Neural cell (in vitro differentiated cells): Measurements from ENCODE around the gene TLE4. TPM values are rescaled to one million over a fixed set of nuclear protein-coding genes. Genes with fewer than 3 reads are reported as not detected.

ENCODE experiments used
- H2AFZ ChIP-seq: fragments of 200-600, 300-800 bp; sonication (generic), shearing (Covaris generic); 2 replicates; pipeline ENCODE4 v1.6.0; 2014; ENCODE audit warnings: low read depth, mild to moderate bottlenecking, antibody characterized with exemption, low read length, moderate library complexity
- H3F3A ChIP-seq: fragments of 200-600 bp; shearing (Covaris generic); 2 replicates; pipeline ENCODE4 v1.6.1; 2016; ENCODE audit warnings: mild to moderate bottlenecking, moderate library complexity, mixed read lengths, antibody characterized with exemption, low read length; ENCODE audit not compliant: insufficient read depth, poor library complexity, severe bottlenecking
- H3K27ac ChIP-seq: fragments of 200-600, 300-800 bp; sonication (generic), shearing (Covaris generic); 2 replicates; pipeline ENCODE4 v1.5.1; 2014; ENCODE audit warnings: mild to moderate bottlenecking, low read length, moderate library complexity
- H3K27me3 ChIP-seq: fragments of 300-800, 200-600 bp; sonication (generic), shearing (Covaris generic); 2 replicates; pipeline ENCODE4 v1.6.0; 2014; ENCODE audit warnings: mild to moderate bottlenecking, low read depth, low read length, moderate library complexity; ENCODE audit not compliant: insufficient read depth
- H3K36me3 ChIP-seq: fragments of 300-800, 200-600 bp; sonication (generic), shearing (Covaris generic); 2 replicates; pipeline ENCODE4 v1.5.1; 2014; ENCODE audit warnings: mild to moderate bottlenecking, antibody characterized with exemption, low read length, moderate library complexity; ENCODE audit not compliant: insufficient read depth
- H3K4me2 ChIP-seq: fragments of 300-800, 200-600 bp; sonication (generic), shearing (Covaris generic); 2 replicates; pipeline ENCODE4 v1.6.0; 2014; ENCODE audit warnings: mild to moderate bottlenecking, low read length
- H3K4me3 ChIP-seq: fragments of 300-800, 200-600 bp; sonication (generic), shearing (Covaris generic); 2 replicates; pipeline ENCODE4 v1.5.1; 2014; ENCODE audit warnings: mild to moderate bottlenecking, low read length, moderate library complexity
- H3K79me2 ChIP-seq: fragments of 200-600 bp; shearing (Covaris generic); replicated peaks from 2 replicates; pipeline ENCODE4 v1.6.0; 2014; ENCODE audit warnings: mild to moderate bottlenecking, low read length, moderate library complexity; ENCODE audit not compliant: insufficient read depth
- H3K9ac ChIP-seq: fragments of 300-800, 200-600 bp; sonication (generic), shearing (Covaris generic); 2 replicates; pipeline ENCODE4 v1.6.1; 2016; ENCODE audit warnings: mild to moderate bottlenecking, low read length, mixed read lengths
- H3K9me2 ChIP-seq: fragments of 200-600 bp; shearing (Covaris generic); 2 replicates; pipeline ENCODE4 v1.6.1; 2016; ENCODE audit warnings: mild to moderate bottlenecking, low read length, mixed read lengths; ENCODE audit not compliant: insufficient read depth
- H3K9me3 ChIP-seq: fragments of 200-600, 300-800 bp; sonication (generic), shearing (Covaris generic); 2 replicates; pipeline ENCODE4 v1.6.1; 2016; ENCODE audit warnings: mild to moderate bottlenecking, mixed run types, low read length, moderate library complexity, mixed read lengths
- H4K20me1 ChIP-seq: fragments of 200-600 bp; shearing (Covaris generic); 2 replicates; pipeline ENCODE4 v1.6.1; 2016; ENCODE audit warnings: mild to moderate bottlenecking, mixed run types; ENCODE audit not compliant: insufficient read depth
- CTCF ChIP-seq: fragments of 450-650 bp; IDR thresholded peaks from 2 replicates; pipeline ENCODE4 v1.5.1; 2014; ENCODE audit warnings: antibody characterized with exemption, mild to moderate bottlenecking, moderate library complexity; ENCODE audit not compliant: poor library complexity, severe bottlenecking
- EP300 ChIP-seq: fragments of 450-650 bp; conservative IDR thresholded peaks from 2 replicates; pipeline ENCODE4 v1.6.1; 2014; ENCODE audit warnings: antibody characterized with exemption, mild to moderate bottlenecking, moderate library complexity; ENCODE audit not compliant: poor library complexity, severe bottlenecking
- EZH2 ChIP-seq: fragments of 200-600, 300-800 bp; shearing (Covaris generic), sonication (generic); IDR thresholded peaks from 2 replicates; pipeline ENCODE4 v1.6.1; 2014; ENCODE audit warnings: antibody characterized with exemption, low read length, borderline replicate concordance, mild to moderate bottlenecking; ENCODE audit not compliant: insufficient read depth, poor library complexity, severe bottlenecking
- MXI1 ChIP-seq: fragments of 450-650 bp; conservative IDR thresholded peaks from 2 replicates; pipeline ENCODE4 v1.6.1; 2014; ENCODE audit warnings: antibody characterized with exemption, mild to moderate bottlenecking; ENCODE audit not compliant: poor library complexity, severe bottlenecking
- POLR2AphosphoS5 ChIP-seq: IDR thresholded peaks from 2 replicates; pipeline ENCODE4 v1.6.1; 2012
- RAD21 ChIP-seq: fragments of 450-650 bp; conservative IDR thresholded peaks from 2 replicates; pipeline ENCODE4 v1.6.1; 2014; ENCODE audit warnings: antibody characterized with exemption, mild to moderate bottlenecking, moderate library complexity
- REST ChIP-seq: IDR thresholded peaks from 2 replicates; pipeline ENCODE4 v1.6.1; 2012; ENCODE audit warnings: borderline replicate concordance
- SMC3 ChIP-seq: fragments of 450-650 bp; conservative IDR thresholded peaks from 2 replicates; pipeline ENCODE4 v1.6.1; 2014; ENCODE audit warnings: antibody characterized with exemption, mild to moderate bottlenecking, moderate library complexity; ENCODE audit not compliant: poor library complexity
- TAF1 ChIP-seq: IDR thresholded peaks from 2 replicates; pipeline ENCODE4 v1.6.1; 2012; ENCODE audit warnings: low read depth
- polyA plus RNA-seq: library from polyadenylated mRNA; depleted of rRNA; stranded (reverse); fragments of >200 nt; gene quantifications from 2 replicates; pipeline ENCODE4 v1.2.3, GENCODE V29; 2014

The TLE4 gene
- polyA plus RNA-seq, 1 donor from 2014 or later = 143 TPM

- H3K79me2 ChIP-seq = no peaks in the 10 kb centered on the region
- no peaks in the 10 kb centered on the region for H3K36me3 ChIP-seq
- no peaks in the 10 kb centered on the region for H3K9me2 ChIP-seq
- no peak overlapping the region for H3K4me2 ChIP-seq
- H3K9ac ChIP-seq = no peak overlapping the region
- H3K9me3 ChIP-seq = no peaks in the 10 kb centered on the region
- H3K27ac ChIP-seq = no peak overlapping the region
- no peaks in the 10 kb centered on the region for H4K20me1 ChIP-seq
- TF ChIP-seq EP300 (no peak), POLR2AphosphoS5 (no peak), REST (no peak), TAF1 (no peak), MXI1 (no peak), RAD21 (no peak), SMC3 (no peak), CTCF (no peak), EZH2 (no peak)
- H2AFZ ChIP-seq = no peak overlapping the region
- H3F3A ChIP-seq = no peaks in the 10 kb centered on the region
- no peaks in the 10 kb centered on the region for H3K27me3 ChIP-seq
- no peak overlapping the region for H3K4me3 ChIP-seq
These were observed 6.5 kb upstream of the TLE4 start for GRCh38 chr9:79565245-79565644.

- H3K79me2 ChIP-seq = no peaks in the 10 kb centered on the region
- no peak overlapping the region for H3K27ac ChIP-seq
- H3K4me2 ChIP-seq = no peak overlapping the region
- H3K9me3 ChIP-seq = no peaks in the 10 kb centered on the region
- H3K36me3 ChIP-seq = no peaks in the 10 kb centered on the region
- no peaks in the 10 kb centered on the region for H3K9me2 ChIP-seq
- H3K4me3 ChIP-seq = no peak overlapping the region
- TF ChIP-seq MXI1 = no peak
- TF ChIP-seq RAD21 = no peak
- TF ChIP-seq TAF1 = no peak
- no peak for TF ChIP-seq POLR2AphosphoS5
- no peak for TF ChIP-seq SMC3
- TF ChIP-seq REST = no peak
- TF ChIP-seq CTCF = no peak
- TF ChIP-seq EZH2 = no peak
- TF ChIP-seq EP300 = no peak
- no peaks in the 10 kb centered on the region for H3K27me3 ChIP-seq
- no peaks in the 10 kb centered on the region for H4K20me1 ChIP-seq
- H2AFZ ChIP-seq = no peak overlapping the region
- H3K9ac ChIP-seq = no peak overlapping the region
- no peaks in the 10 kb centered on the region for H3F3A ChIP-seq
These were observed 4.1 kb upstream of the TLE4 start for GRCh38 chr9:79567671-79568098.
